Cardiac fibroblast (primary cell): ENCODE results near the gene VAMP7.
A peak's percentile ranks its signal among the peaks of the same experiment; 100 is the strongest.

Experiments used
- DNase-seq, 2 donors: peaks; one replicate each; pipeline versions ENCODE4 v3.0.0 to v3.0.0-alpha.2; 2010; ENCODE audit warnings: low read depth in 2 of 2
- H3K4me3 ChIP-seq, 2 donors: replicated peaks in 1 of 2; 1 replicate in 1 of 2; 2 replicates in 1 of 2; pipeline ENCODE4 v1.5.1; 2011; ENCODE audit warnings: low read depth in 2 of 2, low read length in 2 of 2, mild to moderate bottlenecking in 2 of 2, moderate library complexity in 1 of 2
- CTCF ChIP-seq: IDR thresholded peaks from one replicate; pipeline ENCODE4 v1.5.1; 2011; ENCODE audit warnings: low read depth, mild to moderate bottlenecking, low read length, inconsistent platforms

Gene VAMP7

GRCh38 chrX:155870958-155871357, 10.2 kb upstream of the VAMP7 start:
- DNase-seq, result no peak
- H3K4me3 ChIP-seq, result no peak overlapping the region
- TF ChIP-seq CTCF, result no peak

GRCh38 chrX:155871934-155872333, 9.2 kb upstream of the VAMP7 start:
- TF ChIP-seq CTCF, result no peak
- H3K4me3 ChIP-seq, result no peak overlapping the region
- no peak for DNase-seq

GRCh38 chrX:155873188-155873587, 8.0 kb upstream of the VAMP7 start:
- DNase-seq, result no peak
- TF ChIP-seq CTCF, result no peak
- H3K4me3 ChIP-seq, result no peak overlapping the region

- peak overlapping the region in 1 of 2 donors; percentile 22 for H3K4me3 ChIP-seq
- no peak for TF ChIP-seq CTCF
- peak in 1 of 2 donors; percentile 20 for DNase-seq
Observed at GRCh38 chrX:155874571-155875244, 6.4 kb upstream of the VAMP7 start.

- no peak for DNase-seq
- TF ChIP-seq CTCF, result no peak
Observed at GRCh38 chrX:155876704-155877103, 4.4 kb upstream of the VAMP7 start.

GRCh38 chrX:155877288-155877687, 3.9 kb upstream of the VAMP7 start:
- no peak overlapping the region for H3K4me3 ChIP-seq
- TF ChIP-seq CTCF, result no peak
- DNase-seq, result no peak

More at GRCh38 chrX:155876704-155877103, 4.4 kb upstream of the VAMP7 start:
- no peak overlapping the region for H3K4me3 ChIP-seq
